Measurements from ENCODE around the gene ATP1B2.

ATP1B2 gene

GRCh38 chr17:7611635-7612293 lies 39.0 kb upstream of the ATP1B2 start:
- Histone ChIP-seq H4K20me1 (ENCODE audit: insufficient read depth, low read length) (no peaks in the 10 kb centered on the region), H3K9ac (ENCODE audit: low read length) (no peak overlapping the region; the same call in 1 of the 2 replicates)
- TF ChIP-seq CTCF (IDR thresholded peaks at IDR 0.05; ENCODE audit: low read length), result no peak
- no peak for TF ChIP-seq EZH2 (IDR thresholded peaks at IDR 0.05; ENCODE audit: borderline replicate concordance, low read length)

GRCh38 chr17:7612294-7612640 lies 38.5 kb upstream of the ATP1B2 start:
- TF ChIP-seq CTCF (IDR thresholded peaks at IDR 0.05; ENCODE audit: low read length) (no peak), EZH2 (IDR thresholded peaks at IDR 0.05; ENCODE audit: borderline replicate concordance, low read length) (no peak)
- Histone ChIP-seq H3K4me3 (ENCODE audit: low read depth, low read length, poor library complexity, severe bottlenecking) (no peak overlapping the region), H3K9ac (ENCODE audit: low read length) (no peak overlapping the region; the same call in 1 of the 2 replicates), H4K20me1 (ENCODE audit: insufficient read depth, low read length) (no peaks in the 10 kb centered on the region), H3K36me3 (ENCODE audit: insufficient read depth, low read length) (peaks cover 23% of the 10 kb centered on the region; the same call in 1 of the 2 replicates), H3K9me2 (ENCODE audit: low read depth, low read length) (no peaks in the 10 kb centered on the region), H3K4me1 (ENCODE audit: insufficient read depth, low read length, severe bottlenecking) (peaks cover 23% of the 10 kb centered on the region), H3K4me2 (ENCODE audit: low read length) (peak overlapping the region; percentile 20; the same call in 1 of the 2 replicates), H3F3A (ENCODE audit: insufficient read depth, low read length) (no peaks in the 10 kb centered on the region), H3K79me2 (ENCODE audit: insufficient read depth, low read length) (peaks cover 23% of the 10 kb centered on the region), H3K27me3 (ENCODE audit: insufficient read depth, low read length) (no peaks in the 10 kb centered on the region), H3K27ac (ENCODE audit: low read depth, low read length, poor library complexity, severe bottlenecking) (no peak overlapping the region), H2AFZ (ENCODE audit: low read length) (no peak overlapping the region), H3K9me3 (ENCODE audit: low read length) (no peaks in the 10 kb centered on the region)

More at GRCh38 chr17:7611635-7612293, 39.0 kb upstream of the ATP1B2 start:
- H3F3A ChIP-seq (ENCODE audit: insufficient read depth, low read length), result no peaks in the 10 kb centered on the region
- H3K9me2 ChIP-seq (ENCODE audit: low read depth, low read length), result no peaks in the 10 kb centered on the region
- H3K9me3 ChIP-seq (ENCODE audit: low read length), result no peaks in the 10 kb centered on the region
- no peak overlapping the region for H3K4me3 ChIP-seq (ENCODE audit: low read depth, low read length, poor library complexity, severe bottlenecking)
- no peaks in the 10 kb centered on the region for H3K27me3 ChIP-seq (ENCODE audit: insufficient read depth, low read length)
- peaks cover 23% of the 10 kb centered on the region for H3K4me1 ChIP-seq (ENCODE audit: insufficient read depth, low read length, severe bottlenecking)
- H3K79me2 ChIP-seq (ENCODE audit: insufficient read depth, low read length), result peaks cover 23% of the 10 kb centered on the region
- peaks cover 23% of the 10 kb centered on the region; the same call in 1 of the 2 replicates for H3K36me3 ChIP-seq (ENCODE audit: insufficient read depth, low read length)
- peak overlapping the region; percentile 20; the same call in 1 of the 2 replicates for H3K4me2 ChIP-seq (ENCODE audit: low read length)
- no peak overlapping the region for H2AFZ ChIP-seq (ENCODE audit: low read length)
- no peak overlapping the region for H3K27ac ChIP-seq (ENCODE audit: low read depth, low read length, poor library complexity, severe bottlenecking)

- Histone ChIP-seq H3K27ac (ENCODE audit: low read depth, low read length, poor library complexity, severe bottlenecking) (no peak overlapping the region), H4K20me1 (ENCODE audit: insufficient read depth, low read length) (no peaks in the 10 kb centered on the region), H3F3A (ENCODE audit: insufficient read depth, low read length) (no peaks in the 10 kb centered on the region), H3K27me3 (ENCODE audit: insufficient read depth, low read length) (no peaks in the 10 kb centered on the region), H3K4me2 (ENCODE audit: low read length) (peak overlapping the region; percentile 99), H2AFZ (ENCODE audit: low read length) (no peak overlapping the region), H3K4me1 (ENCODE audit: insufficient read depth, low read length, severe bottlenecking) (peaks cover 23% of the 10 kb centered on the region), H3K4me3 (ENCODE audit: low read depth, low read length, poor library complexity, severe bottlenecking) (peak overlapping the region; percentile 99), H3K9me2 (ENCODE audit: low read depth, low read length) (no peaks in the 10 kb centered on the region), H3K36me3 (ENCODE audit: insufficient read depth, low read length) (peaks cover 23% of the 10 kb centered on the region; the same call in 1 of the 2 replicates), H3K9me3 (ENCODE audit: low read length) (no peaks in the 10 kb centered on the region), H3K9ac (ENCODE audit: low read length) (peak overlapping the region; percentile 86), H3K79me2 (ENCODE audit: insufficient read depth, low read length) (peaks cover 17% of the 10 kb centered on the region)
- TF ChIP-seq CTCF (IDR thresholded peaks at IDR 0.05; ENCODE audit: low read length), result 0 out of 2 replicates have a peak, but pooled peaks have one; percentile 8
- no peak for TF ChIP-seq EZH2 (IDR thresholded peaks at IDR 0.05; ENCODE audit: borderline replicate concordance, low read length)
Observed at GRCh38 chr17:7613769-7614424, 36.8 kb upstream of the ATP1B2 start.
